Activated CD8-positive, alpha-beta T cell treated with anti-CD3 and anti-CD28 coated beads for 36 hours (primary cell): ENCODE results near the gene POLDIP2. TPM values are rescaled to one million over a fixed set of nuclear protein-coding genes. Genes with fewer than 3 reads are reported as not detected.

Experiments
- ATAC-seq: fragments of 200-7000 bp; cut with Tn5 transposase; one replicate; pipeline ENCODE4 v1.10.0; 2021; ENCODE audit warnings: mild to moderate bottlenecking, moderate library complexity
- CTCF ChIA-PET: fragments of 350-600 bp; sonication (Branson Sonifier 250); formaldehyde crosslinking; loops from one replicate; lab custom pipeline; 2021; ENCODE audit warnings: antibody characterized with exemption; lab: Charles Lee
- POLR2A ChIA-PET: fragments of 350-600 bp; sonication (Branson Sonifier 250); formaldehyde crosslinking; loops from one replicate; lab custom pipeline; 2021; ENCODE audit warnings: antibody characterized with exemption; lab: Charles Lee
- DNase-seq: peaks from one replicate; pipeline ENCODE4 v3.0.0-alpha.2; 2020
- H3K27ac Mint-ChIP-seq: one replicate; pipeline ENCODE4 v1.8.0; 2021; ENCODE audit warnings: mild to moderate bottlenecking, mixed read lengths
- H3K27me3 Mint-ChIP-seq: one replicate; pipeline ENCODE4 v1.8.0; 2021; ENCODE audit warnings: mixed read lengths
- H3K36me3 Mint-ChIP-seq: one replicate; pipeline ENCODE4 v1.8.0; 2021; ENCODE audit warnings: low read depth, mixed read lengths
- H3K4me1 Mint-ChIP-seq: one replicate; pipeline ENCODE4 v1.8.0; 2021; ENCODE audit warnings: low read depth, mixed read lengths
- H3K4me3 Mint-ChIP-seq: one replicate; pipeline ENCODE4 v1.8.0; 2021; ENCODE audit warnings: mild to moderate bottlenecking, moderate library complexity, mixed read lengths
- H3K9me3 Mint-ChIP-seq: one replicate; pipeline ENCODE4 v1.8.0; 2021; ENCODE audit warnings: mixed read lengths
- intact Hi-C: fragments of 100-400 bp; cut with micrococcal nuclease; formaldehyde crosslinking; loops from one replicate; pipeline ENCODE4 v1.10.0; 2022
- total RNA-seq, 2 experiments: library from RNA; stranded (reverse); gene quantifications; one replicate each; pipeline ENCODE4 v1.2.3, GENCODE V29; 2021
- TF ChIP-seq, protein P1 (sequence below): fragments of 200-600 bp; IDR thresholded peaks from one replicate; pipeline ENCODE4 v1.8.0; 2022; ENCODE audit warnings: antibody characterized with exemption, mild to moderate bottlenecking

The POLDIP2 gene
- total RNA-seq, 2 experiments from 2014 or later: 87.6 to 88.7 TPM

DNA sequence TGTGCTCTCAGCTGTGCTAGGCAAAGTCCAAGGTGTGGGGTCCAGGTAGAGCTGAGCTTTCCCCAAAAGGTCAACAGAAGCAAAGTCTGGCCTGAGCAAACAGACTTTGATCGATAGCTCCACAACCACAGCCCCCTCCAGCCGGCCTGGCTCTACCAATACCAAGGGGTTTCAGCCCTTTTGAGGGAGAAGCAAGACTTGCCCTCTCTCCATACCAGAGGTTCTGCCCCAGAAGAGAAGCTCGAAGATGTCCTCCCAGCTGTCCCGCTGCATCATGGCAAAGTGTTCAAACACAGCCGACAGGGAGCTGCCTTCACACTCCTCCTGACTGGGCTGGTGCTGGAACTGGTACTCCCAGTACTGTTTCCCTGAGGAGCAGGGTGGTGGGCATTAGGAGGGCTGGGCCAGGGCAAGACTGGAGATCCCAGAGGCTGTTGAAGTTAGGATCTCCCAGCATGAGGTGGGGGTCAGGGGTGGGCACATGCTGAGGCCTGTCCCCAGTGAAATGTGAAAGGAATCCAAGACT is 11.0 kb upstream of the POLDIP2 start:
- Mint-ChIP-seq H3K27ac (no peak overlapping the region), H3K4me1 (peaks cover 15% of the 10 kb centered on the region), H3K36me3 (peaks cover 1% of the 10 kb centered on the region), H3K4me3 (no peak overlapping the region), H3K27me3 (no peaks in the 10 kb centered on the region), H3K9me3 (no peaks in the 10 kb centered on the region)
- ATAC-seq (no peak), DNase-seq (no peak)
- ChIA-PET CTCF (interaction anchor here (0.7 to 1.5 kb wide), 2 partner anchors 10 to 48 kb away, joined by 3 to 5 read pairs; no protein-coding TSS in a partner anchor), POLR2A (interaction anchor here (2.0 to 5.5 kb wide), 2 partner anchors 11 to 16 kb away, joined by 5 to 35 read pairs; partner anchors contain the start of gene POLDIP2)
- TF ChIP-seq, protein P1, sequence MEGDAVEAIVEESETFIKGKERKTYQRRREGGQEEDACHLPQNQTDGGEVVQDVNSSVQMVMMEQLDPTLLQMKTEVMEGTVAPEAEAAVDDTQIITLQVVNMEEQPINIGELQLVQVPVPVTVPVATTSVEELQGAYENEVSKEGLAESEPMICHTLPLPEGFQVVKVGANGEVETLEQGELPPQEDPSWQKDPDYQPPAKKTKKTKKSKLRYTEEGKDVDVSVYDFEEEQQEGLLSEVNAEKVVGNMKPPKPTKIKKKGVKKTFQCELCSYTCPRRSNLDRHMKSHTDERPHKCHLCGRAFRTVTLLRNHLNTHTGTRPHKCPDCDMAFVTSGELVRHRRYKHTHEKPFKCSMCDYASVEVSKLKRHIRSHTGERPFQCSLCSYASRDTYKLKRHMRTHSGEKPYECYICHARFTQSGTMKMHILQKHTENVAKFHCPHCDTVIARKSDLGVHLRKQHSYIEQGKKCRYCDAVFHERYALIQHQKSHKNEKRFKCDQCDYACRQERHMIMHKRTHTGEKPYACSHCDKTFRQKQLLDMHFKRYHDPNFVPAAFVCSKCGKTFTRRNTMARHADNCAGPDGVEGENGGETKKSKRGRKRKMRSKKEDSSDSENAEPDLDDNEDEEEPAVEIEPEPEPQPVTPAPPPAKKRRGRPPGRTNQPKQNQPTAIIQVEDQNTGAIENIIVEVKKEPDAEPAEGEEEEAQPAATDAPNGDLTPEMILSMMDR: no peak
- intact Hi-C loops: no loop called here

DNA sequence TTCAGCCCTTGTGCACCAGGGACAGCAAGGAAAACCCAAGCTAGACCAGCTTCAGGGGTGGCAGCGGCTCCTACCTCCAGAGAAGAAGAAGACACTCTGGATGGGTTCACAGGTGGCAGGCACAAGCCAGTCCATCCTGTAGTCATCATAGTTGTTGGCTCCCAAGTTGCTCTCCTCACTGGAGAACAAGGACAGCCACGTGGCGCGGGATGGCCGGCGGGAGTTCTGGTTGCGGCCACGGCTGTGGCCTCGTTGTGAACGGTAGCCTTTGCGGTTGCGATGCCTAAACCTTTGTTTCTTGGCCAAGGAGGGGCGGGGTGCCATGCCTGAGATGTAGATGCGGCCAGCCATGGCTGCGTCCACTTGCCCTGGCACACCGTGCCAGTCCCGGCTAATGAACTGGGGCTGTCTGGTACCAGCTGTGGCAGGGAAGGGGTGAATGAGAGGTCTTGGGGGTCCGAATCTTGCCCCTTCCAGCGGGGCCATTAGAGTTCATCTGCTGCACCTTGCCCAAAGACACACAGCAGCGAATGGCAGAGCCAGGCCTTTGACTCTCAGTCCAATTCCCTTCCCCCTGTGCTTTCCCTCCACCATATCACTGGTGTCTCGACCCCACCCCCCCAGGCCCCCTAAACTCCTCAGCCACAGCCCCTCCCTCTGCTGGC is 10.4 kb upstream of the POLDIP2 start:
- intact Hi-C loops: no loop called here
- ATAC-seq: no peak

DNA sequence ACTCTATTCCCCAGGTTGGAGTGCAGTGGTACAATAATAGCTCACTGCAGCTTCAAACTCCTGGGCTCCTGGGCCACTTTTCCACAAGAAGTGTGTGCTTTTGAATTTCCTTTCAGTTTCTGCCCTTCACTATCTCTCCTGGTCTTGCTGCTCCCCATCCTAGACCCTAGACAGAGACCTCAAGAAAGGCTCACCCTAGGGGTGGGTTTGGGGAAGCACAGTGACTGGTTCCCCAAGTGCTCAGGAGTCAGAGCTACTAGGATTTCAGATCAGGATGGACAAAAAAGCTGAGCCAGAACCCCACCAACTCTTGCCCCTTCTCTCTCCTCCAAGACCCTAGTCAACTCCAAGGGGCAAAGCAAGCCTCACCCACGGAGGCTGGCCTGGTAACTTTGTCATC is 9.3 kb upstream of the POLDIP2 start:
- DNase-seq (no peak), ATAC-seq (no peak)
- Mint-ChIP-seq H3K27me3 (no peaks in the 10 kb centered on the region), H3K27ac (no peak overlapping the region), H3K36me3 (no peaks in the 10 kb centered on the region), H3K9me3 (no peaks in the 10 kb centered on the region), H3K4me3 (no peak overlapping the region), H3K4me1 (peaks cover 8% of the 10 kb centered on the region)
- intact Hi-C loops: no loop called here
- TF ChIP-seq, protein P1: no peak
- CTCF ChIA-PET: interaction anchor here (0.9 to 1.7 kb wide), 3 partner anchors 9 to 50 kb away, joined by 3 to 4 read pairs (median 4); partner anchors contain the start of gene POLDIP2
- POLR2A ChIA-PET: interaction anchor here (1.1 to 5.5 kb wide), 3 partner anchors 9 to 40 kb away, joined by 3 to 35 read pairs (median 8); partner anchors contain the start of genes POLDIP2 and SLC46A1

More for the DNA sequence above, 10.4 kb upstream of the POLDIP2 start:
- Mint-ChIP-seq H3K9me3 (no peaks in the 10 kb centered on the region), H3K27ac (no peak overlapping the region), H3K4me3 (no peak overlapping the region), H3K27me3 (no peaks in the 10 kb centered on the region), H3K36me3 (no peaks in the 10 kb centered on the region), H3K4me1 (peaks cover 9% of the 10 kb centered on the region)
- POLR2A ChIA-PET: interaction anchor here (1.0 to 5.5 kb wide), 3 partner anchors 11 to 50 kb away, joined by 3 to 35 read pairs (median 5); partner anchors contain the start of gene POLDIP2
- TF ChIP-seq, protein P1: no peak
- CTCF ChIA-PET: interaction anchor here (0.6 to 1.5 kb wide), 4 partner anchors 9 to 482 kb away, joined by 3 to 5 read pairs (median 3); no protein-coding TSS in a partner anchor
- no peak for DNase-seq

DNA sequence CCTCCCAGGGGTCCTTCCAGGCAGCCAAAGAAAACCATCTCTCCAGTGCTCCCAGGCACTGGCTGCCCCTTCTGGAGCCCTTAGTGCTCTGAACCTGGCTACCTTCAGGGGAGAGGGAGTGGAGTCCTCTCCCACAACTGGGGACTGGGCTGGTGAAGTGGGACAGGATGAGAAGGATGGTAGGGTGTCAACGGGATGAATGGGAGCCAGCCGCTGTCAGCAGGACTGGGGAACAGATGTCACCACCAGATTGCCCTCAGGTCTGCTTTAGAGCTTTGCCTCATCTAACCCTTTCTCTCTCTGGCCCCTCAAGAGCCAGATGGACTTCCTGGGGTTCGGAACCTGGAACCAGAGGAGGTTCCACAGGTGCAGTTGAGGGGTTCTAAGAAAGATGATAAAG is 8.2 kb upstream of the POLDIP2 start:
- CTCF ChIA-PET: interaction anchor here (1.7 kb wide), 1 partner anchor 8 kb away, joined by 4 read pairs; the partner anchor contains the start of gene POLDIP2

More for the DNA sequence above, 8.2 kb upstream of the POLDIP2 start:
- TF ChIP-seq, protein P1: no peak
- H3K4me1 Mint-ChIP-seq: peaks cover 2% of the 10 kb centered on the region
- peaks cover 10% of the 10 kb centered on the region for H3K36me3 Mint-ChIP-seq
- ATAC-seq: no peak
- H3K27me3 Mint-ChIP-seq: no peaks in the 10 kb centered on the region
- H3K27ac Mint-ChIP-seq: no peak overlapping the region
- POLR2A ChIA-PET: interaction anchor here (0.6 to 5.5 kb wide), 3 partner anchors 8 to 39 kb away, joined by 3 to 35 read pairs (median 8); partner anchors contain the start of gene POLDIP2
- H3K4me3 Mint-ChIP-seq: no peak overlapping the region
- no peaks in the 10 kb centered on the region for H3K9me3 Mint-ChIP-seq
- intact Hi-C loops: no loop called here
- no peak for DNase-seq
